SK-MEL-5 (cell line): Measurements from ENCODE around the gene AARS2. TPM values are rescaled to one million over a fixed set of nuclear protein-coding genes. Genes with fewer than 3 reads are reported as not detected.
"Not testable (repeated sequence)": the region's sequence is repeated elsewhere in the genome, so short reads cannot be mapped to it uniquely, and the experiment has no call there.

Experiments used
- DNase-seq: peaks from one replicate; pipeline ENCODE4 v3.0.0-alpha.2; 2016; ENCODE audit warnings: low read depth, low spot score
- in situ Hi-C: cut with HindIII; loops from 2 replicates; pipeline ENCODE4 v1.10.0; 2016; ENCODE audit warnings: low sequenced_read_pairs, high pct_unique_total_duplicates, low pct_unique_long_range_greater_than_20kb
- polyA plus RNA-seq, 2 experiments: library from polyadenylated mRNA; depleted of rRNA; stranded (reverse); fragments of >200 nt; gene quantifications; 2 replicates each; pipeline ENCODE4 v1.2.3, GENCODE V29; 2015
- total RNA-seq: library from RNA; depleted of rRNA; stranded (reverse); fragments of >200 nt; shearing (Covaris generic); gene quantifications from 2 replicates; pipeline ENCODE4 v1.2.3, GENCODE V29; 2014; rRNA removed

AARS2 gene
- 21.7 and 22.2 TPM in 2 replicates for total RNA-seq
- 18.3 and 26.7 TPM in 2 replicates for polyA plus RNA-seq (2015; cell fraction: cytosol; rRNA removed)
- polyA plus RNA-seq (2015; cell fraction: nucleus; rRNA removed): 18.4 and 25.3 TPM in 2 replicates

DNA sequence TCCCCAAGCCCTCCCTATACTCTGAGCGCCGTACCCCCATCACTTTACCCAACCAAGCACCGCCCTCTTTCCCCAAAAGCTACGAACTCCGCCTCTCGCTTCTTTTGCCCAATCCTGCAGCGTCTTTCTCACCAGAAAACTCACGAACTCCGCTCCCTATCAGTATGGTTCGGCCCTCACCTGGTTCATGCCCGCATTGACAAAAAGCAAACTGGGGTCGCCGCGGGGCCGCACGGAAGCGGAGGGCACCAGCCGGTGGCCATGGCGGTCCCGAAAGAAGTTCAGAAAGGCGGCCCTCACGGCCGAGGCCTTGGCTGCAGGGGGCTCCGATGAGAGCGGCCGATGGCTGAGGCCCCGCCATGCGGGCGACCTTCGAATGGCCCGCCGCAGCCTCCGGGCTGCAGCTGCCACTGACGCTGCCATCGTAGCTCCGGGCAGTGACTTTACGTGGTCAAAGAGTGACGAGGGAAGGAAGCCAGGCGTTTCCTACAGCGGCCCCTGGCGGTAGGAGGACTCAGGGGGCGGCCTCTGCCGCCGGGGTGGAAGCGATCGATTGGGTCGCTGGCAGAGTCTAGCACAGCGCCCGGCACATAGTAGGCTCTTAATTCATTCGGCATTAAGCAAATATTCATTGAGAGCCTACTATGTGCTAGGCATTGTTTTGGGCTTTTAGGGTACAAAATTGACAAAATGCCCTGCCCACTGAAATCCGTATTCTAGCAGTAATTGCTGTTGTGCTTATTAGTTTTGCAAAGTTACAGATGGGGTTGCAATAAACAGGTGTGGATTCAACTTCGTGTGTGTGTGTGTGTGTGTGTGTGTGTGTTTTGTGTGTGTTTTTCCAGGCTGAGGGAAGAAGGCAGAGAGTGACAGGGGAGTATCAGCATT lies at the start of gene AARS2:
Gene AARS2 (minus strand): TSS at position 447 of the 888 bp plus-strand sequence. CDS start 24 bp downstream, at position 423.
- peak; percentile 86 for DNase-seq
- in situ Hi-C loops: no loop called here

DNA sequence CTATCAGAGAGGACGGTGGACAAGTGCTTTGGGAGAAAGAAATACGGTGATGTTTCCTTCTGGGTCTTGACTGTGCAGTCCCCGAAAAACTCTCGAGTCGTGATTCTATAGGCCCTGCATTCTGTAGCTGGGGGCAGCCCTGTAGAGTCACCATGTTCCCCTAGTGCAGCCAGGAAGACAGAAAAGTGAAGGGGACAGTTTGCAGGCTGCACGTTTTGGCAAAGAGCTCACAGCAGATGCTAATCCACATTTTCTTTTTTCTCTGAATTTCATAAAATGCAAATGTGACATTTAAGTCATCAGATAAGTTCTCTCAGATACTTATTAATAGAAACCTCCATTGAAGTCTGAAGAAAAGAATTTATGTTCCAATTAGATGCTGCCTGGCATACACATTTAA lies 48.8 kb upstream of the AARS2 start:
- in situ Hi-C loops: no loop called here
- no peak for DNase-seq

DNA sequence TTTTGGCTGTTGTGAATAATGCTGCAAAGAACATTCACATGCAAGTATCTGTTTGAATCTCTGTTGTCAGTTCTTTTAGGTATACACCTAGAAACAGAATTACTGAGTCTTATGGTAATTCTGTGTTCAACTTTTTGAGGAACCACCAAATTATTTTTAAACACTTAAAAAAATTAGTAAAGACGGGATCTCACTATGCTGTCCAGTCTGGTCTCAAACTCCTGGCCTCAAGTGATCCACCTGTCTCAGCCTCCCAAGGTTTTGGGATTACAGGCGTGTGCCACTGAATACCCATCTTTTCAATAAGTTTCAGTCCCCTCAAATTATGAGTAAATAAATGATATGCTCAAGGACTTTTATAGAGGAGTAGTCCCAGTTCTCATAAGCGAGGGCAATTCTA lies 46.8 kb upstream of the AARS2 start:
- in situ Hi-C loops: no loop called here
- no peak for DNase-seq

DNA sequence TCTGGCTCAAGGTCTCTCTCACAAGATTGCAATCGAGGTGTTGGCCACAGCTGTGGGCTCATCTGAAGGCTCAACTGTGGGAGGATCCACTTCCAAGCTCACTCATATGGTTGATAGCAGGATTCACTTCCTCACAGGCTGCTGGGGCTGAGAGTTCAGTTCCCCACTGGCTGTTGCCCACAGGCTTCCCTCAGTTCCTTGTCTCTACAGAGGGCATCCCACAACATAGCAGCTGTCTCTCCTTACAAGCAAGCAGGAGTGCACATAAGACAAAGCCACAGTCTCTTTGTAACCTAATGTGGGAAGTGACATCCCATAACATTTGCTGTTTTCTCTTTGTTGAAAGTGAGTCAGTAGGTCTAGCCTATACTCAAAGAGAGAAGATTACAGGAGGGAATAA lies 43.3 kb upstream of the AARS2 start:
- in situ Hi-C loops: no loop called here
- DNase-seq: no peak

DNA sequence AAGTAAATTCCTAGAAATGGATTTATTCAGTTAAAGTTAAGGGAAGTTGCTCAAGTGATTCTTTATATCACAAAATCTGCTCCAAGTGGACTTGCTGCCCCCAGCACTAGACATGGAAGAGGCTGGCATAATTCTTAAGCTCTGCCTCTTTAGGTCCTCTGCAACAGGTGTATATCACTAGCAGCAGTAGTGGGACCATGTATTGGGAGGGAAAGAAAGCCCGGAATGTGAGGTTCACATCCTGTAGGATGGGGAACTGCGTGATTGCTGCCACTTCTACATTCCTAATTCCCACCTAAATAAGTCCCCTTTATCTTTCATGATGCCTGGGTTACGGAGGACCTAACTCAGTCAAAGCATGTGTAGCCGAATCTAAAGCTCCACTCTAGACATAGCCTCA lies 42.5 kb upstream of the AARS2 start:
- no peak for DNase-seq
- in situ Hi-C loops: no loop called here

DNA sequence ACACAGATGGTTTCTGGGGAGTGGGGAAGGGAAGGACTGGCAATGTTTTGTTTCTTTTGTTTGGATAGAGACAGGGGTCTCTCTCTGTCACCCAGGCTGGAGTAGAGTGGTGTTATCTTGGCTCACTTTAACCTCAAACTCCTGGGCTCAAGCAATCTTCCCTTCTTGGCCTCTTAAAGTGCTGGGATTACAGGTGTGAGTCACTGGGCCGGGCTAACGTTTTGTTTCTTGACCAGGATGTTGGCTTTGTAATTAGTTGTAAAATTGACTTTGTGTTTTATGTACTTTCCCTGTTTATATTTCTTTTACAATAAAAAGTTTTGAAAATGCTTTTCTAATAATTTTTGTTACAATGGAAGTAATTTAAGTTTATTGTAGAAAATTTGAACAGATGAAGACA lies 40.2 kb upstream of the AARS2 start:
- no peak for DNase-seq
- in situ Hi-C loops: no loop called here

DNA sequence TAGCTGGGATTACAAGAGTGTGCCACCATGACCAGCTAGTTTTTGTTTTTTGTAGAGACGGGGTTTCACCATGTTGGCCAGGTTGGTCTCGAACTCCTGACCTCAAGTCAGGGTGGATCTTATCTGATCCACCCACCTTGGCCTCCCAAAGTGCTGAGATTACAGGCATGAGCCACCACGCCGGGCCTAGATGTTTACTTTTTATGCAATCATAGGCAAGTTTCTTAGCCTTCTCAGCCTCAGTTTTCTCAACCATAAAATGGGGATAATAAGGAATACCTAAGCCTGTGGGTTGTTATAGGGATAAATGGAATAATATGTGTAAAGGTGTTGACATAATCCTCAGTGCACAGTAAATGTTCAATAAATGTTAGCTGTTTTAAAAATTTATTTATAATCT lies 39.1 kb upstream of the AARS2 start:
- in situ Hi-C loops: no loop called here
- no peak for DNase-seq

DNA sequence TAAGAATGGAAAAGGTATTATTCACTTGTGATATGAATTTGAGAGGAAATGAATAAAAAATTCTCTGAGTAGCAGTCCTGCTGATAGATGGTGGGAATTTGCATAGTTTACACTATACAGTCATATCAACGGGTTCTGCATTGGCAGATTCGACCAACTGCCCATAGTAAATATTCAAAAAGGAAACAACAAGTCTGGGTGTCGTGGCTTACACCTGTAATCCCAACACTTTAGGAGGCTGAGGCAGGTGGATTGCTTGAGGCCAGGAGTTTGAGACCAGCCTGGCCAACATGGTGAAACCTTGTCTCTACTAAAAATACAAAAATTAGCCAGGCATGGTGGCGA lies 37.5 kb upstream of the AARS2 start:
- DNase-seq, in situ Hi-C loops: not testable (repeated sequence)

DNA sequence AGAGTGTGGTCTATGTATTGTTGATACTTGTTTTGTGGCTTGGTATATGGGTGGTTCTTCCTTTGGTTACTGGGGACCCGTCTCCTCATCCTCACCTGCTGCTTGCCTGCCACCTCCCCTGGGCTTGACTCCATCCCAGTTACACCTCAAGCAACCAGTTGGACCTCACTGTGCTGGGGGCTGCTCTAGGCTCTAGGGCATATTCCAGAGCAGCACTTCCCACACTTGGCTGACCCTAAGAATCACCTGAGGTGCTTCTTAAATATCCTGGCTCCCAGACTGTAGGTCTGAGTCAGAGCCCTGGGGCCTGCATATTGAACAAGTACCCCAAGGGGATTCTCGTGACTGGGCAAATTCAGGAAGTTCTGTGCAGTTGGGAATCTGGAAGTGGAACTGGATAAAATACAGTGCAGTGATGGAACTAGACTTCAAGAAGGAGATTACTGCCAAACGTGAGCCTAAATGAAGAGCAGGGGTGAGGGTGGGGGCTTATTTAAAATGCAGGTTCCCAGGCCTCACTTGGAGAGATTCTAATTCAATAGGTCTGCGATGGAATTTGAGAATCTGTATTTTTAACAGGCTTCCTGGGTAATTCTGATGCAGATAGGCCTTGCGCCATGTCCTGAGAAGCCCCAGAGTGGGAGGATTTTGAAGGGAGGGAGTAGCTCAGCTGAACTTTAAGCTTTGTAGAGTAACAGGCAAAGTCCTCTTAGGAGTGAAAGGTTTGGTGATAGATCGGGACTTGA lies 36.9 kb upstream of the AARS2 start:
- in situ Hi-C loops: no loop called here
- DNase-seq: peak; percentile 37

DNA sequence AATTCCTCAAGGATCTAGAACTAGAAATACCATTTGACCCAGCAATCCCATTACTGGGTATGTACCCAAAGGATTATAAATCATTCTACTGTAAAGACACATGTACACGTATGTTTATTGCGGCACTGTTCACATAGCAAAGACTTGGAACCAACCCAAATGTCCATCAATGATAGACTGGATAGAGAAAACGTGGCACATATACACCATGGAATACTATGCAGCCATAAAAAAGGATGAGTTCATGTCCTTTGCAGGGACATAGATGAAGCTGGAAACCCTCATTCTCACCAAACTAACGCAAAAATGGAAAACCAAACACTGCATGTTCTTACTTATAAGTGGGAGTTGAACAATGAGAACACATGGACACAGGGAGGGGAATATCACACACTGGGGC lies 33.7 kb upstream of the AARS2 start:
- in situ Hi-C loops: not testable (repeated sequence)

DNA sequence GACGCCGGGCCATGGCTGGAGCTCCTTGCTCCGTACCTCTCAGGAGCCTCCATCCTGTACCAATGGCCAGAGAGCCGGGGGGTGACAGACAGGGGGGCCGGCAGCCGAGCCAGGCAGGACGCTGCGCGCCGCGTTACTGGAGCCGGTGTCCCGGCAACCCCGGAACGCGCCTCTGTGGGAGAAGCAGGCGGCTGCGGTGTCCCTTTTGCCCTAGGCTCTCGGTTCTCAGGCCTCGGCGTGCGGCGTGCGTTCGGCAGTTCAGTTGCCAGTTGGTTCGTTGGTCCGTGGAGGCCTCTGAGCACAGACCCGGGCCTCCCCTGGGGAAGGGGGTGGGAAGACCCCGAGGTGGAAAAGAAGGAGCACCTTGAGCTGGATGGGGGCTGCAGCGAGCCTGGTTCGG lies 29.3 kb upstream of the AARS2 start, which contains the start of gene SPATS1:
Gene SPATS1 (plus strand): TSS at position 162 of the 400 bp plus-strand sequence. CDS start 446 bp downstream, outside the sequence.
- in situ Hi-C loops: no loop called here
- no peak for DNase-seq

More for the DNA sequence above, 33.7 kb upstream of the AARS2 start:
- DNase-seq: not testable (repeated sequence)

DNA sequence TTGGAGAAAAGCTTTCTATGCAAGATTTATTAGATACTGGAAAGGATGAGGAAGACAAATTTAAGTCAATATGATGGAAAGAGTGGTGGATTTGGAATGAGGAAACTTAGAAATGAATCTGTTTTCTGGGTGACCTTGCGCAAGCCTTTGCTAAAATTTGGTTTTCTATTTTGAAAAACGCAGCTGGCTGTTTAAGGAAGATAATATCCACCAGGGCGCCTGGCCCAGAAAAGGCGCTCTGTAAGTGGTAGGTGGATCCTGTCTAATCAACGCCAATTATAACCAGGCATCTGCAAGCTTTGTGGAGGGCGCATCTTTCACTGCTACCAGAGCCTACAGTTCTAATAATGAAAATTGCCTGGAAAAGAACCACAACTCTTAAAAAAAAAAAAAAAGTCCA lies 28.9 kb upstream of the AARS2 start:
- DNase-seq: no peak
- in situ Hi-C loops: no loop called here

DNA sequence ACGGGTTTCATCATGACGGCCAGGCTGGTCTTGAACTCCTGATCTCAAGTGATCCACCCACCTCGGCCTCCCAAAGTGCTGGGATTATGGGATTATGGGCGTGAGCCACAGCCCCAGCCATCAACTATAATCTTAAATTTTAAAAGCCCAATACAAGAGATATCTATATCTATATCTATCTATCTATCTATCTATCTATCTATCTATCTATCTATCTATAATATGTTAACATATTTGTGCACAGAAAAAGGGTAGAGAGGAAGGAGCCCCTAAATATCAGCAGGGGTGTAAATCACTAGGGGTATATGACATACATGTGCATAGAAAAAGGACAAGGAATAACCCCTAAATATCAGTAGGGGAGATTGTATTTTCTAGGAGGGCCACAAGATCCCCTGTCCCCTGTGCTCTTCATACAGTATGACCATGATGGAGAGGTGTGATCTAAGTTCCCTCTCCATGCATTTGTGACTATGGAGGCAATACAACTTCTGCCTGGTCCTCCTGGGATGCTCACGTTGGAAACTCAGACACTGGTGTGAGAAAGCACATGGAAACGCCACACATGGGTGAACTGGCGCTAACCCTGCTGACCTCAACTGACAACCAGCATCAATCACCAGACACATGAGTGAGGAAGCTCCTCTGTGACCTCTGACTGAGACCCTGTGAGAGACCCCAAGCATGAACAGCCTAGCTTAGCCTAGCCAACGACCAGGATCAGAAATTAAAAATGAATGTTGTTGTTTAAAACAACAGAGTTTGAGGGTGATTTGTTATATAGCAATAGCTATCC lies 28.1 kb upstream of the AARS2 start:
- in situ Hi-C loops: no loop called here
- no peak for DNase-seq

DNA sequence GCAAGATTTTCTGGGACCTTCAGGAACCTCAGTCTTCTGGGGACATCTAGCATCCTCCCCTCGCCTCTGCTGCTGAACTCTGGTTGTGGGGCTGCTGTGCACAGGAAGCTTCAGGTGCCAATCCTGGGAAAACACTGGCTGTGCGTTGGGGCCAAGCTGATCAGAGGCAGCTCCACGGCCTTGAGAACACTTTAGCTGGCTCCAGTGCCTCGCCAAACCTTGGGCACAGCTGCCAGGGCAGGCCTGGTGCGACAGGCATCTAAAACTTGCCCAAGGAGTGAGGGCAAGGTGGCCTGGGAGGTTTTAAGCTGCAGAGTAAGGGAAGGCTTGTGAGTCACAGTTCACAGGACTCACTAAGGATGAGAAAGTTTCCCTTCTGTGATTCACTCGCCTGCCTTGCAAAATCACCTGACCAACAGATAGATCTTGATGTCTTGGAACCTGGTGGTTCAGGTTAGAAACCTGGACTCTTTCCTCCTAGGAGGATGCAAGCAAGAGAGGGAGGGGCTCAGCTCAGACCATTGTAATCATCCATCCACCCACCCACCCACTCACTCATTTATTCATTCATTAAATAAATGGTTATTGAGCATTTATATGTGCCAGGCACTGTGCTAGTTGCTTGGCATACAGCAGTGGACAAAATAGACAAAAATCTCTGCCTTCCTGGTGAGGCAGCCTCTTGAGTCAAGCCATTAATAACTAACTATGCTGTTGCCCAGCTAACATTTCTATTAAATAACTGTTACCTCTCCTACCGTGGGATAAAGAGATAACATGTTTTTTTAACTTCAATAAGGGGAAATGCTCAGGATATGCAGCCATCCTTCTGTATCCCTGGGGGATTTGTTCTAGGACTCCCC lies 26.8 kb upstream of the AARS2 start:
- DNase-seq: peak; percentile 22
- in situ Hi-C loops: no loop called here

DNA sequence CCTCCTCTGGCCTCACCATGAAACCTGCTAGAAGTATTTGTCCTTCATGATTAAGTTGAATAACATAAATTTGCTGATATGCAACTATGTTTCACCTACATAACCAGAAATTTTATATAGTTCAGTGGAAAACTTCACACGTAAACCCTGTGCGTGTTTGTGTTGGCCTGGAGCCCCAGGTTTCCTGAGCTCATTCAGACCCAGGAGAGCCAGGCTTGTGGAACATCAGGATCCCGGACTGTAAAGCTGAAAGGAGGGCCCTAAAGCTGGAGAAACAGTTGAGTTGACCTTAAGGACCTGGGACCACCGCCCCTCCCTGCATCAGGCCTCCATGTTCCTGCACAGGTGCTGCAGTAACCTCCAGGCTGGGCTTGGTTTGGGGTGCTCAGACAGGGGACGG lies 26.2 kb upstream of the AARS2 start:
- in situ Hi-C loops: no loop called here
- DNase-seq: no peak

DNA sequence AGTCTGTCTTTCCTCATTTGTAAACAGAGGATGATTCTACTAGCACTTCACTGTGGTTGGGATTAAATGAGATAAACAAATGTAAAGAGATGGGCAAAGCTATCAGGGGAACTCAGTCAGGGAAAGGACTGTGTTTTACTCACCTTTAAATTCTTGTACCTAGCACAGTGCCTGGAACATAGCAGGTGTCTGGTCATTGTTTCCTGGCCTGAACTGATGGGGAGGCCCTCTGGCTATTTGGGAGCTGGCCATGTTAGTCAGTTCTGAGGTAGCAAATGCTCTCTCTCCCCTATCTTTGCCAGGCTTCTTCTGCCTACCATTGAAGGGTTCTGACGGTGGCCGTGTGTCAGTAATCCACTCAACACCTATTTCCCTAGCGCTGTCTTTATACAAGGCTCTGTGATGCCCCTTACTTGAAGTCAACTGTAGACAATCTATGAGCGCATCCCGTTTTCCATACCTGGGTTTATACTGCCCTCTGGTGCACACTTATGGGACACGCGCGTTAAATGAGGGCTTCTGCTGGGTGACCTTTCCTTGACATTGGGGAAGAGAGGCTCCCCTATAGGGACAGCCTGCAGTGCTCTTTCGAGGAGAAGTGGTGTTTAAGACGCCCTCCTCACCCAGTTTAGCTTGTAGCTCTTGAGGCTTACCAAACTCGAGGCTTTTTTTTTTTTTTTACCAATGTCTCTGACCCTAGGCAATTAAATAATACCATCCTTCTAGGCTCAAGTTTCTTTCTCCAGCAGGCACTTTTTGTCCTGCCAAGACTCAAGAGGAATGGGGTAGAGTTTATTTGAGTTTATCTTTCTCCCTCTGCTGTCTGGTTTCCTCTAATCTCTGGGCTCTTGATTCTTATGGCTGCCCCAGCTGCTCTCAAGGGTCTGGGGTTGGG lies 25.3 kb upstream of the AARS2 start:
- in situ Hi-C loops: no loop called here

More for the DNA sequence above, 25.3 kb upstream of the AARS2 start:
- DNase-seq: peak; percentile 86
